Measurements from ENCODE around the gene YWHAG.
"Not testable (repeated sequence)": the region's sequence is repeated elsewhere in the genome, so short reads cannot be mapped to it uniquely, and the experiment has no call there.

YWHAG gene

DNA sequence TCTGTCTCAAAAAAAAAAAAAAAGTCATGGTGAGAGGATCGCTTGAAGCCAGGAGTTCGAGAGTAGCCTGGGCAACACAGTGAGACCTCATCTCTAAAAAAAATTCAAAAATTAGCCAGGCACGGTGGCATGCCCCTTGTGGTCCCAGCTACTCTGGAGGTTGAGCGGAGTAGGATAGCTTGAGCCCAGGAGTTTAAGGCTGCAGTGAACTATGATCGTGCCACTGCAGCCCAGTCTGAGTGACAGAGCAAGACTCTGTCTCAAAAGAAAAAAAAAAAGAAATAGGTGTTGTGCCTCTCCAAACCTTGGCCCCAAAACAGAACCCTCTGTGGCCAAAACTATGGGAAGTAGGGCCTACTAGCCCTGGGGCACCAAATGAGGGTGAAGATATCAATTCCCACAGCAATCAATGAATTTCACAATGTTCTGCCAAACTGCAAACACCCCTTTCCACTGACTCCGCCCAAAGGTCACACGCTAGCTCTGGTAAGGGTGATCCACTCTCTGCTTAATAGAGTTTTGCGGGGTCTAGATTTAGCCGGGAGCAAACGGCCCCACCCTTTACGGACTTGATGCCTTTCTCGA is 33.8 kb upstream of the YWHAG start:
- H3K4me3 ChIP-seq (ENCODE audit: low read length) = peak overlapping the region; percentile 5; the same call in 1 of the 2 replicates
- TF ChIP-seq ZNF274 (IDR thresholded peaks at IDR 0.05; ENCODE audit: low read depth, low read length) = no peak

DNA sequence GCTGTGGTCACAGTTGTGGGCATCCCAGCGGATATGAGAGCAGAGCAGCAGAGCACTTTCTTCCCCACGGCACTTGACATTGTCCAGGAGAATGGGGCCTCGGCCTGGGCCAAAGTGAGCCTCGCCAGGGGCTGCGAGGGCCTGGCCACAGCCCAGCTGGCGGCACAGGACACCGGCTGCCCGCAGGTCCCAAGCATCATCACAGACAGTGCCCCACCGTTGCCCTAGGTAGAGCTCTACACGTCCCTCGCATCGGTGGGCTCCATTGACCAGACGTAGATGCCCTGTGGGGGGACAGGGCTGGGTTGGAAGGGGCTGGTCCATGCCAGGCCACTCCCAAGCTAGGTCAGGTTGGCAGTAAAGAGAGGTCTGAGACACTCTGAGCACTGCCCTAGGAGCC is 31.3 kb upstream of the YWHAG start:
- no peak overlapping the region for H3K4me3 ChIP-seq (ENCODE audit: low read length)
- no peak for TF ChIP-seq ZNF274 (IDR thresholded peaks at IDR 0.05; ENCODE audit: low read depth, low read length)

DNA sequence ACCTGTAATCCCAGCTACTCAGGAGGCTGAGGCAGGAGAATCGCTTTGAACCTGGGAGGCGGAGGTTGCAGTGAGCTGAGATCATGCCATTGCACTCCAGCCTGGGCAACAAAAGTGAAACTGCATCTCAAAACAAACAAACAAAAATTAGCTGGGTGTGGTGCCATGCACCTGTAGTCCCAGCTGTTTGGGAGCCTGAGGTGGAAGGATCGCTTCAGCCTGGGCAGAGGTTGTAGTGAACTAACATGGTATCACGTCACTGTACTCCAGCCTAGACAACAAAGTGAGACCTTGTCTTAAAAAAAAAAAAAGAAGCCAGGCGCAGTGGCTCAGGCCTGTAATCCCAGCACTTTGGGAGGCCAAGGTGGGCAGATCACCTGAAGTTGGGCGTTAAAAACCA is 29.0 kb upstream of the YWHAG start:
- H3K4me3 ChIP-seq (ENCODE audit: low read length) = not testable (repeated sequence)

DNA sequence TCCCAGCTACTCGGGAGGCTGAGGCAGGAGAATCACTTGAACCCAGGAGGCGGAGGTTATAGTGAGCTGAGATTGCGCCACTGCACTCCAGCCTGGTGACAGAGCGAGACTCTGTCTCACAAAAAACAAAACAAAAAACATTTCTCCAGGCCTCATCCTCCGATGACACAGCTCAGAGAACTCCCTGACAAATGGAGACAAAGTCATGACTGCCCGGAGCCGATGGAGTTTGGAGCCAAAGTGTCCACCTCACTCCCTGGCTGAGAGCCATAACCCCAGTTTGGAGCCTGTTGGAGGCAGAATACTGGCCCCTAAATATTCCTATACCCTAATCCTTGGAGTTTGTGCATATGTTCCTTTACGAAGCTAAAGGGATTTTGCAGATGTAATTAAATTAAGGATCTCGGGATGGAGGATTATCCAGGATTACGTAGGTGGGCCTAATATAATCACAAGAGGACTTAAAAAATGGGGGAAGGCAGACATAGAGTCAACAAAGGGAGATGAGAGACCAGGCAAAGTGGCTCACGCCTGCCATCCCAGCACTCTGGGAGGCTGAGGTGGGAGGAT is 28.0 kb upstream of the YWHAG start:
- TF ChIP-seq ZNF274 (IDR thresholded peaks at IDR 0.05; ENCODE audit: low read depth, low read length) = no peak
- H3K4me3 ChIP-seq (ENCODE audit: low read length) = no peak overlapping the region

DNA sequence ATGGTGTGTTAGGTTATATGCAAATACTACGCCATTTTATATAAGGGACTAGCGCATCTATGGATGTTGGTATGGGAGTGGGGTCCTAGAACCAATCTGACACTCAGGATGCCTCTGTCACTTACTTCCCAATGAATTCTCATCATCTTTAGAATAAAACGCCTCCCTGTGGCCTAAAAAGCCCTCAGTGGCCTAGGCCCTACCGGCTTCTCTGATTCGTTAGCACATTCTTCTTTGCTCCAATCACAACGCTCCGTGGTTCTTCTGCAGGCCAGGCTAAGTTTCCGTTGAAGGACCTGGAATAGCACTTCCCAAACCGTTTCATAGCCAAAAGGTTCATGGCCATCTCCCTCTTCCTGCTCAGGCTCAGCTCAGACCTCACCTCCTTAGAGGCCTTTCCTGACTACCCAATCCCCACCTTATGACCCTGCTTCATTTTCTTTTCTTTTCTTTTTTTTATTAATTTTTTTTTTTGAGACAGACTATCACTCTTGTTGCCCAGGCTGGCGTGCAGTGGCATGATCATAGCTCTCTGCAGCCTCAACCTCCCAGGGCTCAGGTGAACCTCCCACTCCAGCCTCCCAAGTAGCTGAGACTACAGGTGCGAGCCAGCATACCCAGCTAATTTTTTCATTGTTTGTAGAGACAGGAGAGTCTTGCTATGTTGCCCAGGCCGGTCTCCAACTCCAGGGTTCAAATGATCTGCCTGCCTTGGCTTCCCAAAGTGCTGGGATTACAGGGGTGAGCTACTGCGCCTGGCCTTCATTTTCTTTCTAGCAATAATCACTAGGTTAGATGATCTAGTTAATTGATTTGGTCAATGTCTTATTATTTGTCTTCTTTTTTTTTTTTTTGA is 24.5 kb upstream of the YWHAG start:
- TF ChIP-seq ZNF274 (IDR thresholded peaks at IDR 0.05; ENCODE audit: low read depth, low read length) = no peak

DNA sequence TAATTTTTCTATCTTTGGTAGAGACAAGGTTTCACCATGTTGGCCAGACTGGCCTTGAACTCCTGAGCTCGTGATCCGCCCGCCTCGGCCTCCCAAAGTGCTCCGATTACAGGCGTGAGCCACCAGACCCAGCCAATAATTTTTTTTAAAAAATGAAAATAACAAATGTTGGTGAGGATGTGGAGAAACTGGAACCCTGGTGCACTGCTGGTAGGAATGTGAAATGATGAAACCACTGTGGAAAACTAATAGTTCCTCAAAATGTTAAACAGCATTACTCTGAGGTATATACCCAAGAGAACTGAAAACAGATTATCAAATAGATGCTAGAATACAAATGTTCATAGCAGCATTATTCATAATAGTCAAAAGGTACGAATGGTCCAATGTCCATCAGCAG is 23.0 kb upstream of the YWHAG start:
- no peak overlapping the region for H3K4me3 ChIP-seq (ENCODE audit: low read length)
- TF ChIP-seq ZNF274 (IDR thresholded peaks at IDR 0.05; ENCODE audit: low read depth, low read length) = no peak

More for the DNA sequence above, 24.5 kb upstream of the YWHAG start:
- H3K4me3 ChIP-seq (ENCODE audit: low read length) = no peak overlapping the region

DNA sequence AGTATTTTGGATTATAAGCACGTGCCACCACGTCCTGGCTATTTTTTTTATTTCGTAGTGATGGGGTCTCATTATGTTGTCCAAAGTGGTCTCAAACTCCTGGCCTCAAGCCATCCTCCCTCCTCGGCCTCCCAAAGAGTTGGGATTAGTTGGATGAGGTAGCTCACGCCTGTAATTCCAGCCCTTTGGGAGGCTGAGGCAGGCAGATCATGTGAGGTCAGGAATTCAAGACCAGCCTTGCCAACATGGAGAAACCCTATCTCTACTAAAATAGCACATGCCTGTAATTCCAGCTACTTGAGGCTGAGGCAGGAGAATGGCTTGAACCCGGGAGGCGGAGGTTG is 21.8 kb upstream of the YWHAG start:
- H3K4me3 ChIP-seq (ENCODE audit: low read length) = no peak overlapping the region; the same call in 1 of the 2 replicates
- TF ChIP-seq ZNF274 (IDR thresholded peaks at IDR 0.05; ENCODE audit: low read depth, low read length) = no peak

DNA sequence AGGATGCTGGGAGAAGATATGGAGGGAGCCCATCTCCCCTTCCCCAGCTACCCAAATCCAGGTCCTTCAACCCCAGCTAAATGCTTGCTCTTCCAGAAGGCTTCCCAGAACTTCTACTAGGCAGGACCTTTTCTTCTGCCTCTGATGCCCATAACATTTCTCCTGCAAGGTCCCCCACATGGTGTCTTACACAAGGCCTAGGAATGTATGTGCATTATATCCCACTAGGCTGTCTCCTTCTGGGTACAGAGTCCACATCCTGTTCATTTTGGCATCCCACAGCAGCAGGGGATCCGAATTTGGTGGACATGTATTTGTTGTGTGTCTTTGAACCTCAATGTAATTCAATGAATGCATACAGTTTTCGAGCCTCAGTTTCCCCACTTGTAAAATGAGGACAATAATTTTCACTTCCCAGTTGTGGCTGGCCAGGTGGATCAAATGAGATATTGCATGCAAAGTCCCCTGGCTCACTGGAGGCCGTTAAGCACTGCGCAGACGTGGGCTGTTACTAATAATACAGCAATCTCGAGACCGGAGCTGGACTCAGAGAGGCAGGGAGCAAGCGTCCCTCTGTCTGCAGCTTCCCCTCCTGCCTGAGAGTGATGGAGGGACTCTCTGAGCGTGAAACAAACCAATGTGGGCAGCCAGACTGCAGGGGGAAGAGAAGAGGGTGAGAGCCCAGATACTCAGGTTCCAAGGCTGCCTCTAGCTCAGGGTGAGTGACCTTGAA is 18.6 kb upstream of the YWHAG start:
- TF ChIP-seq ZNF274 (IDR thresholded peaks at IDR 0.05; ENCODE audit: low read depth, low read length) = no peak
- no peak overlapping the region for H3K4me3 ChIP-seq (ENCODE audit: low read length)

DNA sequence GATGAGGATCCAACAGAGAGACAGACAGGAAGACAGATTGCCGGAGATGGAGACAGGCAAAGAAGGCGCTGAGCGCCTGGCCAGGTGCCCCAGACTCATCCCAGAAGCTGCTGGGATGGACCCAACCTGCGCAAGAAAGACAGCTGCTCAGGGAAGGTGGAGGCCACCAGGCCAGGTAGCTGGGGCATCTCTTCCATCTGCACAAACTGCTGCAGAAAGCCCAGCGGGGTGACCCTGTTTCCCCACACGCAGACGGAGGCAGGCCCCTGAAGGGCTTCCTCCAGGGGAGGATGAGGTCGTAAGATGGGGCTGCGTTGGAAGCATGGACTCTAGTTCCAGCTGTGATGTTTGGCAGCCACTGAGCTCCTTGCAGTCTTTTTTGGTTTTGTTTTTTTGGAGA is 16.5 kb upstream of the YWHAG start:
- TF ChIP-seq ZNF274 (IDR thresholded peaks at IDR 0.05; ENCODE audit: low read depth, low read length) = no peak
- H3K4me3 ChIP-seq (ENCODE audit: low read length) = no peak overlapping the region

DNA sequence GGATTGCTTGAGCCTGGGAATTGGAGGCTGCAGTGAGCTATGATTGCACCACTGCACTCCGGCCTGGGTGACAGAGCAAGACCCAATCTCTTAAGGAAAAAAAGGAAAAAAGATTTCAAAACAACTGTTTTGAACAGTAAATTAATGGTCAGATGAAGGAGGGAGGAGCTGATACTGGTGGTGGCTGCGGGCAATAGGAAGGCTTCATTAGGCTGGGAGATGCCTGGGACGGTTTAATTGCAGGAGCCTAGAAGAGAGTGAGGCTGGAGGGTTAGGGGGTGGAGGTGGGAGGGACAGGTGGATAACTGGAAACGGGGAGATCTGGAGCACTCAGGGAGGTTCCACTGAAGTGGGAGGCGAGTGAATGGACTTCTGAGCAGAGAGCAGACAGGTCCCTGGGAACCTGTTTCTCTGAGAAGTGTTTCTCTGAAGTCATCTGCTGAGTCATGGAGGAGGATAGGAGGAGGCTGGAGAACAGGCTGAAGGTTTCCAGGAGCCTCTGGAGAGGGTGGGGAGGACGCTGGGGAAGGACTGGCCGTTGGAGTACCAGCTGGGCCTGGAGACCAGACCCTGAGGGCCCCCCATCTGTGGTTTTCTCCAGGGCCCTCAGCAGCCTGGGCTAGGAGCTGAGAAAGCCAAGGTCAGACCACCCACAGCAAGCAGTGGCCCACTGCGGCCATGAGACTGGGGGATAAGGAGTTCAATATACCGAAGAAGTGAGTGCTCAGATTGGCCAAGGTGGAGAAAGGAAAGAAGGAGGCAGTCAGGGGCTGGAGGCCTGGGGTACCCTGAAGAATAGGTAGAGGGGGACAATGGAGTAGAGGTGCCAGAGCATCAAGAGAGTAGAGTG is 14.4 kb upstream of the YWHAG start:
- no peak overlapping the region for H3K4me3 ChIP-seq (ENCODE audit: low read length)
- TF ChIP-seq ZNF274 (IDR thresholded peaks at IDR 0.05; ENCODE audit: low read depth, low read length) = no peak

DNA sequence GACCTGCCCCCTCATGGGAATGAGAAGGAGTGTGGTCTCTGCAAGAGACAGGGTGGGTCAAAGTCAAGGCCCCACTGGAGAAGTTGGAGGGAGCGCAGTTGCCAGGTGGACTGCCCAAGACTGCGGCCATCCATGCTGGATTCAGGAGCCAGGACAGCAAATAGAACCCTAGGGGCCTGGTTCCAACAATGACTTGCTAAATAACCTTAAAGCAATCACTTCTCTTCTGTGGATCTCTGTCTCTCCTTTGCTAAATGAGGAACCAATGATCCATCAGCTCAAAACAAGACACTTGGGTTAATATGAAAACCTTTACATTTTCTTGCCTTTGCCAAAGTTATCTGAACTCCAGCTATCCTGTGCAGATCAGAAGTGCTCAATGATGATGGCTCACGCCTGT is 12.6 kb upstream of the YWHAG start:
- no peak for TF ChIP-seq ZNF274 (IDR thresholded peaks at IDR 0.05; ENCODE audit: low read depth, low read length)
- no peak overlapping the region for H3K4me3 ChIP-seq (ENCODE audit: low read length)

DNA sequence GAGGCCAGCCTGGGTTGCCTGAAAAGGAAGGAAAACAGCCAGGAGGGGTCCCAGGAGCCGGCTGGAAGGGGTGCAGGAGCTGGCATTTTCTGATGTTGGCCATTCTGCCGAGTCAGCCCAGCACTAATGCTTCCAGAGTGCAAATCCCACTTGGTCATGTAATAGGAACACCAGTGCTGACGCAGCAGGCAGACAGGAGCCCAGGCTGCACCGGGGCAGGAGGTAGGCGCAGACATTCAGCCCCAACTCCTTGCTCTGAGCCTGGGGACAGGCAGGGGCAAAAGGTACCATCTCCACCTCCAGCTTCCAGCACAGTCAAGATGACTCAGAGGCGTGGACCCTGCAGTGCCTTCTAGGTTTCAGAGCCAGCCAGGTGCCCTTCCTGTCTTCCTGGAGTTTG is 10.2 kb upstream of the YWHAG start:
- no peak for TF ChIP-seq ZNF274 (IDR thresholded peaks at IDR 0.05; ENCODE audit: low read depth, low read length)
- H3K4me3 ChIP-seq (ENCODE audit: low read length) = no peak overlapping the region

DNA sequence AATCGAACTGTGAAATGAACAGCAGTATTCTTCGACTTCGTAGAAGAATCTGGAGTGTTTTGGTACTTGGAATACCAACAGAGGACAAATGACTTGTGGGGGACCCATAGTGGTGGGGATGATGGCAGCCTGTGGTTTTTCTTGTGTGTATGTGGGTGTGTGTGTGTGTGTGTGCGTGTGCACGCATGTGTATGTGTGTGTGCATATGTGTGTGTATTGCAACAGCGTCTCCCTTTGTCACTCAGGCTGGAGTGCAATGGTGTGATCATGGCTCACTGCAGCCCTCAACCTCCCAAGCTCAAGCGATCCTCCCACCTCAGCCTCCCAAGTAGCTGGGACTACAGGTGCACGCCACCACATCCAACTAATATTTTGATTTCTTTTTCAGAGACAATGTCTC is 9.4 kb upstream of the YWHAG start:
- H3K4me3 ChIP-seq (ENCODE audit: low read length) = no peak overlapping the region

DNA sequence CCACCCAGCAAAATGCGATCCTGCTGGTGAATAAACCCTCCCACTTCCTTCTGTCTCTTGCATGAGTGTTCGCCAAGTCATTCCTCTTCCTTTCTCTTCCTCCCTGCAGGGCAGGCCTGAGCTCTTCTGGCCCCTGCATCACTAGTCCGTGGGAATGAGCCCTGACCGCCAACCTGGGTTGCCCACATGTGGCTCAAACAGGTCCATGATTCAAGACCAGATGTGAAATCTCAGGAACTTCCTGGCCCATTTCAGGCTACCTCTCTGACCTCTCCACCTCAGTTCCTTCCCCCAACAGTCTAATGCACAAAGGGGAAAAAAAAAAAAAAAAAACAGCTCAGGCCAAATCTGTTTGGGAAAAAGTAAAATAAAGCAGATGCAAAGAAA is 5.4 kb upstream of the YWHAG start:
- TF ChIP-seq ZNF274 (IDR thresholded peaks at IDR 0.05; ENCODE audit: low read depth, low read length) = no peak
- H3K4me3 ChIP-seq (ENCODE audit: low read length) = no peak overlapping the region

More for the DNA sequence above, 9.4 kb upstream of the YWHAG start:
- no peak for TF ChIP-seq ZNF274 (IDR thresholded peaks at IDR 0.05; ENCODE audit: low read depth, low read length)

DNA sequence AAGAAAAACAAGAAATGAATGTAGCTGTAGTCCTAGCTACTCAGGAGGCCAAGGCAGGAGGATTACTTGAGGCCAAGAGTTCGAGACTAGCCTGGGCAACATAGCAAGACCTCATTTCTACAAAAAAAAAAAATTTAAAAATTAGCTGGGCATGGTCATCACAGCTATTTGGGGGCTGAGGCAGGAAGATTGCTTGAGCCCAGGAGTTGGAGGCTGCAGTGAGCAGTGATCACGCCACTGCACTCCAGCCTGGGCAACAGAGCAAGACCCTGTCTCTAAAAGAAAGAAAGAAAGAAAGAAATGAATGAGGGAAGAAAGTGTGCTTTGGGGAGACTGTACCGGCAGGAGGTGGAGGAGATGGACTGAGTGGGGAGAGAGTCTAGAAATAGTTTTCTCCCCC is 5.0 kb upstream of the YWHAG start:
- not testable (repeated sequence) for H3K4me3 ChIP-seq (ENCODE audit: low read length)

Measured in GM08714 (cell line).